Suprapubic skin (tissue), 3 donors: ENCODE data around the gene DIP2C.

Experiments
- POLR2AphosphoS5 ChIP-seq, 3 donors: sonication (generic); formaldehyde crosslinking; IDR thresholded peaks; one replicate each; pipeline ENCODE4 v1.6.1; 2017; ENCODE audit warnings: antibody characterized with exemption in 3 of 3
- TF ChIP-seq, protein P1 (sequence below), 2 donors: fragments of 200-600 bp in 1 of 2; fragments of 450-650 bp in 1 of 2; sonication (generic) in 1 of 2; IDR thresholded peaks; one replicate each; pipeline ENCODE4 v1.5.1; 2016 to 2019; ENCODE audit warnings: antibody characterized with exemption in 2 of 2, mild to moderate bottlenecking in 1 of 2, moderate library complexity in 1 of 2

DNA sequence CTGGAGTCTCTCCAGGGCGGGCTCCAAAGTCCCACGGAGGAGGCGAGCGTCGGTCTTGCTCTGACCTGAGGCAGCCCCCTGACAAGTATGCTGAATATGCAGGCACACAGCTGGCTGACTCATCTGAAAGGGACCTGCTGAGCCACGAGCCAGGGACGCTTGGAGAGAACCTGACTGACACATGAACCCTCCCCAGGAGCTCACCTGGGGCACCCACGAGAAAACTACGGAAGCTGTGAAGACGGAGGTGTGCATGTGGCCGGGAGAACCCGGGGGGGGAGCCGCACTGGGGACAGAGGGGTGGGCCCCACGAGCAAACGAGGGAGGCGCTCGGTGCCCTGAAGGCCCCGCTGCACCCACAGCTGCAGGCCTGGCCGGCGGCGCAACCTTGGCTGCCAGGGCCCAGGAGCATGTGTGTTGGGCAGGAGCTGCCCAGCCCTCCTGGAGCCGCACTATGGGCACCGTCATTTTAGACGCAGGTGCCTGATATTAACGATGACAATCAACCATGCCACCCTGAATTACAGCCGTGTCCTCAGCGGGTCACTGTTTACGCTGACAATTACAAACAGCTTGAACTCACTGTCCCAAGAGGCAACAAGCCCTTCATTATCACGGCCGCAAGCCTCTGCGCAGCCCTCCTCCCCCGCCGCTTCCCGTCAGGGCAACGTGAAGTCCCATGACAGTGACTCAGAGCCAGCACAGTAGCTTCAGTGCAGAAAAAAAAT lies 64.7 kb downstream of the DIP2C start:
- peak in 1 of 3 donors; percentile 29 for TF ChIP-seq POLR2AphosphoS5 (IDR thresholded peaks at IDR 0.05)
- TF ChIP-seq, protein P1, sequence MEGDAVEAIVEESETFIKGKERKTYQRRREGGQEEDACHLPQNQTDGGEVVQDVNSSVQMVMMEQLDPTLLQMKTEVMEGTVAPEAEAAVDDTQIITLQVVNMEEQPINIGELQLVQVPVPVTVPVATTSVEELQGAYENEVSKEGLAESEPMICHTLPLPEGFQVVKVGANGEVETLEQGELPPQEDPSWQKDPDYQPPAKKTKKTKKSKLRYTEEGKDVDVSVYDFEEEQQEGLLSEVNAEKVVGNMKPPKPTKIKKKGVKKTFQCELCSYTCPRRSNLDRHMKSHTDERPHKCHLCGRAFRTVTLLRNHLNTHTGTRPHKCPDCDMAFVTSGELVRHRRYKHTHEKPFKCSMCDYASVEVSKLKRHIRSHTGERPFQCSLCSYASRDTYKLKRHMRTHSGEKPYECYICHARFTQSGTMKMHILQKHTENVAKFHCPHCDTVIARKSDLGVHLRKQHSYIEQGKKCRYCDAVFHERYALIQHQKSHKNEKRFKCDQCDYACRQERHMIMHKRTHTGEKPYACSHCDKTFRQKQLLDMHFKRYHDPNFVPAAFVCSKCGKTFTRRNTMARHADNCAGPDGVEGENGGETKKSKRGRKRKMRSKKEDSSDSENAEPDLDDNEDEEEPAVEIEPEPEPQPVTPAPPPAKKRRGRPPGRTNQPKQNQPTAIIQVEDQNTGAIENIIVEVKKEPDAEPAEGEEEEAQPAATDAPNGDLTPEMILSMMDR (IDR thresholded peaks at IDR 0.05), result no peak
